ENCODE results near the gene WFDC12.
A peak's percentile ranks its signal among the peaks of the same experiment; 100 is the strongest.

The WFDC12 gene

GRCh38 chr20:45103072-45103471 is 21.2 kb downstream of the WFDC12 start:
- no peak for TF ChIP-seq CTCF (IDR thresholded peaks at IDR 0.05; ENCODE audit: low read depth, low read length, missing control alignments)
- no peak overlapping the region for H3K4me3 ChIP-seq (ENCODE audit: low read depth, low read length)
- in situ Hi-C loops (cut with HindIII; ENCODE audit: low sequenced_read_pairs) = loop anchor here (5.0 kb wide), 1 partner anchor 56 kb away; no protein-coding TSS in a partner anchor
- DNase-seq (ENCODE audit: low read depth) = no peak

- no peak for TF ChIP-seq CTCF (IDR thresholded peaks at IDR 0.05; ENCODE audit: low read depth, low read length, missing control alignments)
- H3K4me3 ChIP-seq (ENCODE audit: low read depth, low read length) = no peak overlapping the region
- in situ Hi-C loops (cut with HindIII; ENCODE audit: low sequenced_read_pairs) = loop anchor here (5.0 kb wide), 1 partner anchor 54 kb away; no protein-coding TSS in a partner anchor
- DNase-seq (ENCODE audit: low read depth) = no peak
Measured at GRCh38 chr20:45101333-45101850, 22.9 kb downstream of the WFDC12 start.

- DNase-seq (ENCODE audit: low read depth) = no peak
- peak; percentile 14 for TF ChIP-seq CTCF (IDR thresholded peaks at IDR 0.05; ENCODE audit: low read depth, low read length, missing control alignments)
- H3K4me3 ChIP-seq (ENCODE audit: low read depth, low read length) = peak within 1 kb of the TSS; percentile 19
- in situ Hi-C loops (cut with HindIII; ENCODE audit: low sequenced_read_pairs) = loop anchor here (5.0 kb wide), 1 partner anchor 53 kb away; no protein-coding TSS in a partner anchor
Measured at GRCh38 chr20:45100563-45101245, 23.6 kb downstream of the WFDC12 start, which contains the start of gene KCNS1. Gene KCNS1 (minus strand): TSS chr20:45101127. CDS start chr20:45099236, 1,891 bp downstream.

- in situ Hi-C loops (cut with HindIII; ENCODE audit: low sequenced_read_pairs) = no loop called here
- peak; percentile 28 for TF ChIP-seq CTCF (IDR thresholded peaks at IDR 0.05; ENCODE audit: low read depth, low read length, missing control alignments)
- H3K4me3 ChIP-seq (ENCODE audit: low read depth, low read length) = peak overlapping the region; percentile 29
- no peak for DNase-seq (ENCODE audit: low read depth)
Measured at GRCh38 chr20:45098103-45098773, 26.0 kb downstream of the WFDC12 start.

GRCh38 chr20:45097485-45098102 is 26.7 kb downstream of the WFDC12 start:
- no peak for DNase-seq (ENCODE audit: low read depth)
- peak; percentile 40 for TF ChIP-seq CTCF (IDR thresholded peaks at IDR 0.05; ENCODE audit: low read depth, low read length, missing control alignments)
- H3K4me3 ChIP-seq (ENCODE audit: low read depth, low read length) = peak overlapping the region; percentile 29
- in situ Hi-C loops (cut with HindIII; ENCODE audit: low sequenced_read_pairs) = no loop called here

GRCh38 chr20:45096781-45097180 is 27.5 kb downstream of the WFDC12 start:
- H3K4me3 ChIP-seq (ENCODE audit: low read depth, low read length) = no peak overlapping the region
- no peak for DNase-seq (ENCODE audit: low read depth)
- in situ Hi-C loops (cut with HindIII; ENCODE audit: low sequenced_read_pairs) = no loop called here
- TF ChIP-seq CTCF (IDR thresholded peaks at IDR 0.05; ENCODE audit: low read depth, low read length, missing control alignments) = no peak

Data from astrocyte of the cerebellum (primary cell).